ENCODE results near the gene SLC66A1.
"Not testable (repeated sequence)": the region's sequence is repeated elsewhere in the genome, so short reads cannot be mapped to it uniquely, and the experiment has no call there.

SLC66A1 gene

DNA sequence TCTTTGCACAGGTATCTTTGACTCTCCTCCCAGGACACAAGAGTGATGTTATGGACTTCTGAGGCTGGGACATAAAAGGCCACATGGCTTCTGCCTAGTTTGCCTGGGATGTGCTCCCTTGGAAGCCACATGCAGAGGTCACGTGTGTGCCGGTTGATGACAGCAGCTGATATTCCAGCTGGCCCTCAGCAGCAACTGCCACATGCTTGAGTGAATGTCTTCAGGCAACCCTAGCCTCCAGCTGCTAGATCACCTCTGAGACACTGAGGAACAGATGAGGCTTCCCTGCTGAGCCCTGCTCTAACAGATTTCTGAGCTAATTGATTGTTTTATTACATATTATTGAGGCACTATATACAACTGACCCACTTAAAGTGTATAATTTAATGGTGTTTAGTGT, 11.9 kb upstream of the SLC66A1 start:
- DNase-seq, result no peak
- intact Hi-C loops (cut with DNase I), result no loop called here

DNA sequence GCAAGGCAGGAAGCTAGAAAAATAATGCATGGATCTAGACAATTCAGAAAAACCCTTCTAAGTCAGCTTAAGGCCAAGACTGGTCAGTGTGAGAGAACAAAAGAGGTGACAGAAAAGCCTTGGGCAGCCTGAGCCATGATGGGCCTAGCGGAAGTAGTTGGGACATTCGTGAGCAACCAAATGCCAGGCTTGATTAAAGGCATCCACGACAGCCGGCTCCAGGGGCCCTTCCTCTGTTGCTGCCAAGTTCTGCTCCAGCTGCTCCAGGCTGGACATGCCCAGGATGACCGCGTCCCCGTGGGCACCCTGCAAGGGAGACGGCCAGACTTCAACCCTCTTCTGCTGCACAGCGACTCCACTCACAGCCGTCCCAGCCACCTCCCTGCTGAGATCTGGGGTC, 8.0 kb upstream of the SLC66A1 start:
- intact Hi-C loops (cut with DNase I); DNase-seq: not testable (repeated sequence)

DNA sequence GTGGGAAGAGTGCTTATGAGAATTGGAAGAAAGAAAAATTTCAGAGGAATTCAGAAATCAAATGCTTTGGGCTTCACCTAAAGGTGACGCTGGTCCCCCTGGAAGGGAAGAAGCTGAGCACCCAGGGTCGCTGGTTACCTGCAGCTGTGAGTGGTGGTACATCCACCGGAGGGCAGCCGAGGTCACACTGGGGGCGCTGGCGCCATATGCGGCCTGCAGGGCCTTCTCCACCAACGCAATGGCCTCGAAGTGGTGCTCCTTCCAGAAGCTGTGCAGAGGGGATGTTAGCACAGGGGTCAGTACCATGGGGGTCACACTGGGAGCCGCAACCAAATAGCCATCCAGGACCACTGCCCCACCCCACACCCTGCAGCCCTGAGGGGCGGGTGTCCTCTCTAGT, 6.2 kb upstream of the SLC66A1 start:
- DNase-seq, result no peak
- intact Hi-C loops (cut with DNase I), result no loop called here

DNA sequence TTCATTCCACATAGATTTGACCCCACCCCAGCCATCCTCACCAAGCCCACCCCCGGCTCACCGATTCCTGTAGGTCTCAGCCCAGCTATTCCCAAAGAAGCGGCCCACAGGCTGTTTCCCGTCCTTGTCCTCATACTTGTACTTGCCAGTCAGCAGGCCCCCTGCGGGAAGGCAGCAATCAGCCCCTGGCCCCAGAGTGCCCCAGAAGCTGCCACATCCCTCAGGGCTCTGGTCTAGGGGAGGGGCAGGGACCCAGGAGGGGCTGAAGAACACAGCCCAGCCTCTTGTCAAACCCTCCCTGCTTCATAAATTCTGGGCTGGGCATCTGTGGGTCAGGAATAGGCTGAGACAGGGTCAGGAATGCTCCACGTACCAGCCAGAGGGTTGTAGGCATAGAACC, 5.2 kb upstream of the SLC66A1 start:
- intact Hi-C loops (cut with DNase I), result no loop called here

DNA sequence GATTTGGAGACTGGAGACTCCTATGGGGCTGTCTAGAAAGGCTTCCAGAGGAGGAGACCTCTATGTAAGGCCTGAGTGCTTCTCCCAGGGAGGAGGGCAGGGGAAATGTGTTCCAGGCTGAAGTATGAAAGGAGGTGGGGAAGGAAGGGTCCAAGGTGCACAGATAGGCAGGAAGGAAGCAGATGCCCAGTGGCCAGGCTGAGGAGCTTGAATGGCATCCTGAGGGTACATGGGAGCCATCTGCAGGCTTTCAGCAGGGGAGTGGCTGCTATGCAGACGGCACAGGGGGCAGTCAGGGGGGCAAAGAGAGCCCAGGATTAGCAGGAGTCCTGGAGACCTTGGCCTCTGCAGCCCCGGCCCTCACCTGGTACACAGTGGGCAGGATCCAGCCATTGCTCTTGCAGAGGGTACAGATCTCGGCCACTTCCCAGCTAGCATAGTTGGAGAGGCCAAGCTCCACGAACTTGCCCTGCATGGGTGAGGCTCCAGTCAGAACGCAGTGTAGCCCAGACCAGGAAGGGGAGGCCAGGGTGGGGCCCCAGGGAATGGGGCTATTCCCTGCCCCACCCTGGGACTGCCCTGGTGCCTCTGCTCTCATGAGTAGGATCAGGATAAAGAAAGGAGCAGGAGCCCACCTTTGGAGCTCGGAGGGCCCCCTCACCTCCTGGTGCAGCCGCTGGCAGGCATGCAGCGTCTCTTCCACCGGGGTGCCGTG, 4.2 kb upstream of the SLC66A1 start:
- no peak for DNase-seq
- intact Hi-C loops (cut with DNase I), result no loop called here

More for the DNA sequence above, 5.2 kb upstream of the SLC66A1 start:
- DNase-seq, result no peak

DNA sequence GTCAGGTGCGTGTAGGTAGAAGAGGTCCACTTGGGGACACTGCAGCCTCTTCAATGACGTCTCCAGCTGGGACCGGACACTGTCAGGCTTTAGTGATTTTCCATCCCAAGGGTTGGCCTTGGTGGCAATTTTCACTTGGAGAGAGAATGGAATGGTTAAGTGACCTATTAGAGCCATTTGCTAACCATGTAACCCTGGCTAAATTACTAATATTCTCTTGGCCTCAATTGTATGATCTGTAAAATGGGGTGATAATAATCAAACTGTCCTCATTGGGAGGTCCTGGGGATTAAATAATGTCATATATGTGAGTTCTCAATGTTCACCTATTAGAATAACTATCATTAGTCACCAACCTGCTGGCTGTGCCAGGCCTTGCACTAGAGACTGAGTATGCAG, 3.6 kb upstream of the SLC66A1 start:
- DNase-seq, result no peak
- intact Hi-C loops (cut with DNase I), result no loop called here

DNA sequence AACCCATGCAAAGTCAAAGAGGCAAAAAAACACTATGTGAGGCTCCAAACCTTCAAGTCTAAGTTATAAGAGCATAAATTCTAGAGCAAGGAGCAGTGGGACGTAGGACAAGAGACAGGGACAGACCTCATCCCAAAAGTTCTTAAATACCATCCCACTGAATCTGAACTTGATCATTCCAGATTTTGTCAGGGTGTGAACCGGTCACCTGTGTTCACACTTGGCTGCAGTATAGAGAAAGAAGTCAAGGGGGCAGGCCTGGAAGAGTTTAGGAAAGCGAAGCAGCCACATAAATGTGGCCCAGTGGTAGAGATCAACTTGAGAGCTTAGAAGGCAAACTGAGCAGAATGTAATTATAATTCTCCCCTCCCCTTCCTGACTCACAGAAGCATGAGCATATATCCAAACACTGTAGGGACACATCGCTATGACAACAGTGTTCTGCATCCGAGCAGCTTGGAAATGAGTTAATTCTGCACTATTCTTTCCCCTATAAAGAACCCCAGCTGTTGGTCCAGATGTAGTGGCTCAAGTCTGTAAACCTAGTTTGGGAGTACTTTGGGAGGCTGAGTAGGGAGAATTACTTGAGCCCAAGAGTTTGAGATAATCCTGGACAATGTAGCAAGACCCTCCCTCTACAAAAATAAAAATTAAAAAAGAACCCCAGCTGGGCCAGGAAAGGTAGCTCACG, 2.9 kb upstream of the SLC66A1 start:
- intact Hi-C loops (cut with DNase I), result no loop called here
- DNase-seq, result no peak

- intact Hi-C loops (cut with DNase I), result loop anchor here (10.0 kb wide), 1 partner anchor 175 kb away; the partner anchor contains the start of gene CAPZB
- DNase-seq, result no peak
Measured at GRCh38 chr1:19310061-19310460, 2.1 kb upstream of the SLC66A1 start.

DNA sequence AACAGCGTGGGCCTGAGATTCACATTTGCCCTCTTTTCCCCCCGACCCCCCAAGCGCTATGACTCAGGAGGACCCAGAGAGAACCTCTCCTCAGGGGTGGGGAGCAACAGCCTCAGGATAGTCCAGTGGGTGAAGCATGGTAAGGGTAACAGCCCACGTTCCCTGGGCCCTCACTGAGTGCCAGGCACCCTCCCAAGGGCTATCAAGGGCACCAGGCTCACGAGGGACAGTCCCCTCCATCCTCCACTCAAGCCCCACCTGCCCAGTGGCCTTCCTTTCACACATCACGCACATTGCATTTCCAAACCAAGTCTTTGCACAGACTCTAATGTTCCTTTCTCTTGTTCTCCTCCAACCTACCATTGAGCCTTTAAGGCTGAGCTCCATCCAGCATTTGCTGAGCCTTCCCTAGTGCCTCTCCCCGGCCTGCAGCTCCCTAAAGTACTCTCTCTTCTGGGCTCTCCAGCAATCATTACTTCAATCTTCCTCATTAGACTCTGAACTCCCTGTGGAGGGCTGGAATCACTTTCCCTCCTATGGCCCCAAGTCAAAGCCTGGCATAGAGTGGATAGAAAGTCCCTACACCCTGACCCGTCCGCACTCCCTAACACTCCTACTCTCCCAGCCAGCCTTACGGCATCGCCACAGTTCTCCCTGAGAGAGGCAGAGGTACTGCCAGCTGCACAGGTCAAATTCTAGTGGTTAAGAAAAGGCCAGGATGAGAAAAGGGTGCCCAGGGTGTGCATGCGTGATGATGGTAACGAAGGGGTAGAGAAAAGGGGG, 1.2 kb upstream of the SLC66A1 start:
- intact Hi-C loops (cut with DNase I), result loop anchor here (10.0 kb wide), 1 partner anchor 174 kb away; the partner anchor contains the start of gene CAPZB
- no peak for DNase-seq

GRCh38 chr1:19311503-19311930, 609 bp upstream of the SLC66A1 start:
- DNase-seq, result peak in 3 of 10 donors; percentile 21 to 88 (median 79)
- intact Hi-C loops (cut with DNase I), result loop anchor here (10.0 kb wide), 1 partner anchor 173 kb away; the partner anchor contains the start of gene CAPZB

DNA sequence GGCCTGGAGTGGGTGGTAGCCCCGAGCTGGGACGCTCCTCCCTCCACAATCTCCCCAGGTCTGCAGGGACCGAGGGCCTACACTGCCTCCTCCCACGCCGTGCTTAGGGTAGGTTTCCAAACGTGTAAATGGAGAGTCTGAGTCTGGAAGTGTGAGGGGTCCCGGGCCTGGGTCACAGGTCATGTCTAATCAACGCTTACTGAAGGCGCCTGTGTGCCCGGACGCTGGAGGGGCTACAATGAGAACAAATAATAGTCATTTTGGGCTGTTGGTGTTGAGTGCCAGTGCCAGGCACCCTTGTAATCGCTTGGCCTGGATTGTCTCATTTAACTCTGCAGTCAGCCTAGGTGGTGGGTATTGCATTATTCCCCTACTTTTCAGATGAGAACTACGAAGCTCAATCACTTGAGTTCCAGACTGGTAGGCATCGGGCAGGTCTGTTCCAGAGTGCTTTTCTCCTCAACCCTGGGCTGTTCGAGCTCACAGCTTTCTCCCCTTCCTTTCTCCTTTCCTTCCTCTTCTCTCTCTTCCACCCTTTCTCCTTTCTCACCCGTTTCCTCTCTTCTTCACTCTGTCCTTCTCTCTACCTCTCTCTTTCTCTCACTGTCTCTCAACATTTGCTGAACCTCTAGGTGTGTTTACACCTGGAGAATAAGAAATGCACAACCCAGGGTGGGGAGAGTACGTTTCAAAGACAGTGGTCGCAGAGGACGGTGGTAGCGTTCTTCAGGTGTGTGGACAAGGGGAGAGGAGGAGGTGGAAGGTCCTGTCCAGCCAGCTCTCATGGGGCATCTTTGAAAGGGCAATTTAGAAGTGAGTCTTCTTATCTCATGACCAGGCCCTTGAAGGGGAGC, 883 bp downstream of the SLC66A1 start:
- DNase-seq, result peak in 1 of 10 donors; percentile 91
- intact Hi-C loops (cut with DNase I), result loop anchor here (1.0 to 10.0 kb wide), 2 partner anchors 62 to 172 kb away; partner anchors contain the start of genes CAPZB, EMC1 and MRTO4

DNA sequence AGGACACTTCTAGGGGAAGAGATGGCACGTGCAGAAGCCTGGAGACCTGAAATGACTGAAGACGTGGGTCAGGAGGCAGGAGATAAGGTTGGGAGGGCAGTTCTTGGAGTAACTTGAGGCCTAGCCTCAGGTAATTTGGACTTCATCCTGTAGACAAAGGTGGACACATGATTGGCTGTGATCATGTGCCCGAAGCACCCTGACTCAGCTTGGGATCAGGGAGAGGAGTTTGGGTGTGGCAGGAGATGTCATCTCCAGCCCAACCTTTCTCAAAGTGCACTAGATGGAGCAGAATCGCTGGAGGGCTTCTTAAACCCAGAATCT, 1.5 kb downstream of the SLC66A1 start:
- intact Hi-C loops (cut with DNase I), result loop anchor here (10.0 kb wide), 1 partner anchor 171 kb away; the partner anchor contains the start of gene CAPZB

GRCh38 chr1:19313961-19314882, 2.1 kb downstream of the SLC66A1 start:
- intact Hi-C loops (cut with DNase I), result loop anchor here (10.0 kb wide), 1 partner anchor 171 kb away; the partner anchor contains the start of gene CAPZB
- no peak for DNase-seq

More for the DNA sequence above, 1.5 kb downstream of the SLC66A1 start:
- no peak for DNase-seq

DNA sequence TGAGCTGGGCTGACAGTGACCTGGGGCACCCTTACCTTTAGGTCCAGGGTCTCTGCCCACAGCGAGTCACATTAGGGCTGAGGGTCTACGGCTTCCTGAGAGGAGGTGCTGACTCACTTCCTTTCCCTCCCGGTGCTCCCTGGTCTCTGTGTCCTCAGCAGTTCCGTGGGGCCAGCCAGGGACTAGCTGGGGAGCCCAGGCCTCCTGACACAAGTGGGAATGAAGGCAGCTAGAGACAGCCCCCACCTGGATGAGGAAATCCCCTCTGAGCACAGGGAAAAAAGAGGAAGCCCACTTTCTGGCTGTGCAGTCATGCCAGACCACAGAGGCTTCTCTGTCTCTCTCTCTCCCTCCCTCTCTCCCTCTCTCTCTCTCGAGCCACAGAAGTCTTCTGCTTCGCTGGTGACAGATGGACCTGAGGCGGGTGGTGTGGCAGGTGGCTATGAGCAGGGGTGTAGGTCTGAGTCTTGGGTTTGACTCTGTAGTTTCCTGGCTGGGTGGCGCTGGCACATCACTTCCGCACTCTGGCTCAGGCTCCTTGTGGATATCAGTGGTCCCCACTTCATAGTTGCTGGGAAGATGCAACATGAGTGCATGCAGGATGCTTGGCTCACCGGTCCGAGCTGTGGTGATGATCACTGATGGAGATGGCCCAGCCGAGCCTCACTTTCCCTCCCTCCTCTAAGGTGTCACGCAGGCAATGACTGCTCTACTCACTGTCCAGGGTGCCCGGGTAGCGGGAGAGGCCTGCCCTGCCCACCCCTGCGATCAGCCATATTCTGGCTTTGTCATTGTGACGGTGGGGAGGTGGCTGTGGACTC, 3.5 kb downstream of the SLC66A1 start:
- intact Hi-C loops (cut with DNase I), result loop anchor here (10.0 kb wide), 1 partner anchor 169 kb away; the partner anchor contains the start of gene CAPZB
- DNase-seq, result no peak

DNA sequence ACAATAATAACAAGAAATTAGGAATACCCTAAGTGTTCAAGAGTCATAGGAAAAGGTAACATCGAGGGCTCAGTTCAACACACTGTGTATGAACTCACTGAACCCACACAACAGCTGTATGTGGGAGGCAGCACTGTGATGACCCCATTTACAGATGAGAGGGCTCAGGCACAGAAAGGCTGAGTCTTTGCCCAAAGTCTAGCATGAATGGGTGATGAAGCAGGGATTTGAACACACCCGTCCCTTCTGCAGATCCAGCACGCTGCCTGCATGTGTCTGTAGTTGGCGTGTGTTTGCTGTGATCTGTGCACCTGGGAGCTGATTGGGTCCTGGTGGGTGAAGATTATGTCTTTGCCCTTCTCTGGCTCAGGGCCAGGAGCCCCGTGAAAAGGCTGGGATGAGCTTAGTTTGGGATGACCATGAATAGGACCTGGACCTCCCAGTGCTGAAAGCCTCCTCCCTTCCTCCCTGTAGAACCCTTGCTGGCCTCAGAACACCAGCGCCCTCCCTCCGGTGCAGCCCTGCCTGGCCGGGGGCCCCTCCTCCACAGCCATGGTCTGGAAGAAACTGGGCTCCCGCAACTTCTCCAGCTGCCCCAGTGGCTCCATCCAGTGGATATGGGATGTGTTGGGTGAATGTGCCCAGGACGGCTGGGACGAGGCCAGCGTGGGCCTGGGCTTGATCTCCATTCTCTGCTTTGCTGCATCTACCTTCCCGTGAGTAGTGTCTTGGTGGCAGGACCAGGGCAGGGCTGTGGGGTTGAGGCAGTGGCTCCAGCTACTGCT, 5.2 kb downstream of the SLC66A1 start:
- intact Hi-C loops (cut with DNase I), result loop anchor here (10.0 kb wide), 1 partner anchor 167 kb away; the partner anchor contains the start of gene CAPZB
- peak in 2 of 10 donors; percentile 40 to 76 for DNase-seq

DNA sequence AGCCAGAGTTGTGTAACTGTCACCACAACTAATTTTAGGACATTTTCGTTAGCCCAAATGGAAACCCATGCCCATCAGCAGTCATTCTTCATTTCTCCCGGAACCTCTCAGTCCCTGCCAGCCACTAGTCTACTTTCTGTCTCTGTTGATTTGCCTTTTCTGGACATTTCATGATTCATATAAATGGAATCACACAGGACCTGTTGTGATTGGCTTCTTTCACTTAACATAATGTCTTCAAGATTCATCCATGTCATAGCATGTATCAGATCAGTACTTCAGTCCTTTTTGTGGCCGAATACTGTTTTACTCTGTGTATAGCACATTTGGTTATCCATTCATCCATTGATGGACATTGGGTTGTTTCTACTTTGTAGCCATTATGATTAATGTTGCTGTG, 7.1 kb downstream of the SLC66A1 start:
- DNase-seq, result no peak
- intact Hi-C loops (cut with DNase I), result loop anchor here (10.0 kb wide), 1 partner anchor 166 kb away; the partner anchor contains the start of gene CAPZB

GRCh38 chr1:19321071-19321470, 8.9 kb downstream of the SLC66A1 start:
- intact Hi-C loops (cut with DNase I), result no loop called here
- peak in 2 of 10 donors; percentile 25 to 34 for DNase-seq

Data from posterior cingulate gyrus (tissue), 11 donors.